CD14-positive monocyte (primary cell): ENCODE data around the gene HOXA13. TPM values are rescaled to one million over a fixed set of nuclear protein-coding genes. Genes with fewer than 3 reads are reported as not detected.
A peak's percentile ranks its signal among the peaks of the same experiment; 100 is the strongest.

ENCODE experiments used
- DNase-seq, 3 donors: peaks; one replicate each; pipeline ENCODE4 v3.0.0-alpha.2; 2011 to 2022
- H2AFZ ChIP-seq: 2 replicates; pipeline ENCODE4 v1.6.0; 2012; ENCODE audit warnings: mild to moderate bottlenecking, low read depth, low read length, inconsistent platforms; ENCODE audit not compliant: insufficient read depth, poor library complexity, severe bottlenecking
- H3K27ac ChIP-seq, 2 donors: 1 replicate in 1 of 2; 2 replicates in 1 of 2; pipeline ENCODE4 v1.5.1; 2012 to 2013; ENCODE audit warnings: low read length in 2 of 2, control low read depth in 1 of 2, inconsistent platforms in 1 of 2, low read depth in 1 of 2, mild to moderate bottlenecking in 1 of 2
- H3K27me3 ChIP-seq, 2 donors: one replicate each; pipeline versions ENCODE4 v1.6.0 to v1.6.1; 2011 to 2013; ENCODE audit warnings: low read length in 2 of 2; ENCODE audit not compliant: control insufficient read depth in 2 of 2, insufficient read depth in 2 of 2
- H3K36me3 ChIP-seq, 2 donors: replicated peaks in 1 of 2; 1 replicate in 1 of 2; 2 replicates in 1 of 2; pipeline versions ENCODE4 v1.5.1 to v1.6.1; 2012 to 2013; ENCODE audit warnings: low read length in 2 of 2, control low read depth in 1 of 2, inconsistent platforms in 1 of 2, mild to moderate bottlenecking in 1 of 2; ENCODE audit not compliant: insufficient read depth in 2 of 2, control insufficient read depth in 1 of 2
- H3K4me1 ChIP-seq, 2 donors: 1 replicate in 1 of 2; 2 replicates in 1 of 2; pipeline versions ENCODE4 v1.5.1 to v1.6.1; 2012 to 2013; ENCODE audit warnings: low read length in 2 of 2, control low read depth in 1 of 2, inconsistent platforms in 1 of 2, mild to moderate bottlenecking in 1 of 2, moderate library complexity in 1 of 2; ENCODE audit not compliant: insufficient read depth in 2 of 2, control insufficient read depth in 1 of 2
- H3K4me2 ChIP-seq: replicated peaks from 2 replicates; pipeline ENCODE3; 2012; ENCODE audit warnings: low read length, moderate library complexity, mild to moderate bottlenecking; ENCODE audit not compliant: poor library complexity, severe bottlenecking; ENCODE audit errors: extremely low read depth
- H3K4me3 ChIP-seq, 3 experiments: fragments of 200-600 bp in 1 of 3; sonication (generic) in 1 of 3; replicated peaks in 1 of 3; 1 replicate in 2 of 3; 2 replicates in 1 of 3; pipeline ENCODE4 v1.5.1; 2011 to 2013; ENCODE audit warnings: low read length in 3 of 3, mild to moderate bottlenecking in 3 of 3, control low read depth in 2 of 3, low read depth in 2 of 3, inconsistent platforms in 1 of 3, moderate library complexity in 1 of 3
- H3K79me2 ChIP-seq: 2 replicates; pipeline ENCODE4 v1.6.0; 2012; ENCODE audit warnings: mild to moderate bottlenecking, control low read depth, inconsistent platforms, low read length, moderate library complexity; ENCODE audit not compliant: insufficient read depth
- H3K9ac ChIP-seq: 2 replicates; pipeline ENCODE4 v1.6.0; 2017; ENCODE audit warnings: low read length, mild to moderate bottlenecking; ENCODE audit not compliant: insufficient read depth, poor library complexity, severe bottlenecking
- H3K9me3 ChIP-seq, 2 donors: replicated peaks in 1 of 2; 1 replicate in 1 of 2; 2 replicates in 1 of 2; pipeline versions ENCODE4 v1.5.1 to v1.6.1; 2012 to 2013; ENCODE audit warnings: low read length in 2 of 2, control low read depth in 1 of 2; ENCODE audit not compliant: control insufficient read depth in 1 of 2, insufficient read depth in 1 of 2
- H4K20me1 ChIP-seq: 2 replicates; pipeline ENCODE4 v1.6.0; 2012; ENCODE audit warnings: mild to moderate bottlenecking, low read length, control low read depth, moderate library complexity; ENCODE audit not compliant: insufficient read depth
- H3K27ac Mint-ChIP-seq, 7 donors: one replicate each; pipeline ENCODE4 v1.8.0; 2020; ENCODE audit warnings: mild to moderate bottlenecking in 7 of 7, mixed read lengths in 7 of 7, moderate library complexity in 6 of 7, inconsistent platforms in 2 of 7
- H3K27me3 Mint-ChIP-seq, 3 donors: one replicate each; pipeline ENCODE4 v1.8.0; 2021 to 2022; ENCODE audit warnings: low read depth in 3 of 3, mild to moderate bottlenecking in 3 of 3, mixed read lengths in 3 of 3, moderate library complexity in 3 of 3, inconsistent platforms in 1 of 3
- H3K36me3 Mint-ChIP-seq, 2 donors: one replicate each; pipeline ENCODE4 v1.8.0; 2020; ENCODE audit warnings: mixed read lengths in 2 of 2, inconsistent platforms in 1 of 2, mild to moderate bottlenecking in 1 of 2
- H3K4me1 Mint-ChIP-seq: one replicate; pipeline ENCODE4 v1.8.0; 2020; ENCODE audit warnings: mild to moderate bottlenecking, mixed read lengths
- H3K4me3 Mint-ChIP-seq, 2 donors: one replicate each; pipeline ENCODE4 v1.8.0; 2020; ENCODE audit warnings: mild to moderate bottlenecking in 2 of 2, mixed read lengths in 2 of 2, moderate library complexity in 1 of 2
- H3K9me3 Mint-ChIP-seq, 7 donors: one replicate each; pipeline ENCODE4 v1.8.0; 2020 to 2022; ENCODE audit warnings: mixed read lengths in 7 of 7, mild to moderate bottlenecking in 6 of 7, moderate library complexity in 6 of 7, inconsistent platforms in 2 of 7
- WGBS: methylation state at CpG from one replicate; pipeline ENCODE4 v1.1.5; 2013; ENCODE audit warnings: missing lambda C conversion rate; ENCODE audit not compliant: insufficient coverage; 5-methylcytosine and 5-hydroxymethylcytosine counted together
- intact Hi-C, 2 donors: fragments of 100-400 bp; cut with micrococcal nuclease; formaldehyde crosslinking; loops; one replicate each; pipeline versions ENCODE4 v1.15.0 to v1.15.1; 2023
- polyA plus RNA-seq, 3 donors: library from polyadenylated mRNA; depleted of rRNA in 1 of 3; unstranded in 2 of 3; stranded (reverse) in 1 of 3; fragments of 300-500 nt in 2 of 3; fragments of >200 nt in 1 of 3; fragmentation: Illumina TruSeq in 2 of 3; gene quantifications; 1 replicate in 2 of 3; 2 replicates in 1 of 3; pipeline ENCODE4 v1.2.3, GENCODE V29; 2012 to 2021
- TF ChIP-seq, protein P1 (sequence below): fragments of 200-600 bp; IDR thresholded peaks from one replicate; pipeline ENCODE4 v1.8.0; 2022; ENCODE audit warnings: antibody characterized with exemption, mild to moderate bottlenecking

The HOXA13 gene
- polyA plus RNA-seq, 3 donors: not detected

DNA sequence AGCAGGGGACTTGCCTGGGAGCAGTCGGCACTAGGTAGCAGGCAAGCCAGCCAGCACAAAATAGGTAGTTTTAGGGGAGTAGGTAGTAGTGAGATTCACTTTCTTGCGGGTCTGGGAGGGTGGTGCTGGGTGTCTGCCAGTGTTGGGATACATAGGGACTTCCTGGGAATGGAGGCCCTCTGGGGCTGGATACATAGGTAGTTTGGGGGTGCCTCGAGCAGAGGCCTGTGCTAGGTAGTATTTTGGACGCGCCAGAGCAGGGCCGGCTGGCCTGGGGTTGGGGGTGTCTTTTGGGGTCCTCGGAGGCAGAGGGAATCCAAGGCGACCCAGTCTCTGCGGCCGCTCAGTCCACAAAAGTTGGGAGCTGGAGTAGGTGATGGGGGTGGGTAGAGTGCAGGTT, 45.5 kb downstream of the HOXA13 start:
- no peak overlapping the region for H2AFZ ChIP-seq
- peaks cover 57 to 60% of the 10 kb centered on the region in 2 donors for H3K4me1 ChIP-seq
- H3K36me3 ChIP-seq: no peaks in the 10 kb centered on the region
- no peak overlapping the region for H3K9ac ChIP-seq
- peaks cover 0 to 68% (median 28%) of the 10 kb centered on the region in 7 donors for H3K9me3 Mint-ChIP-seq
- H3K27ac Mint-ChIP-seq: no peak overlapping the region
- WGBS: 72% methylated on average over 7 of the region's 10 CpGs
- peaks cover 93 to 100% (median 100%) of the 10 kb centered on the region in 3 donors for H3K27me3 Mint-ChIP-seq
- H3K79me2 ChIP-seq: no peaks in the 10 kb centered on the region
- TF ChIP-seq, protein P1, sequence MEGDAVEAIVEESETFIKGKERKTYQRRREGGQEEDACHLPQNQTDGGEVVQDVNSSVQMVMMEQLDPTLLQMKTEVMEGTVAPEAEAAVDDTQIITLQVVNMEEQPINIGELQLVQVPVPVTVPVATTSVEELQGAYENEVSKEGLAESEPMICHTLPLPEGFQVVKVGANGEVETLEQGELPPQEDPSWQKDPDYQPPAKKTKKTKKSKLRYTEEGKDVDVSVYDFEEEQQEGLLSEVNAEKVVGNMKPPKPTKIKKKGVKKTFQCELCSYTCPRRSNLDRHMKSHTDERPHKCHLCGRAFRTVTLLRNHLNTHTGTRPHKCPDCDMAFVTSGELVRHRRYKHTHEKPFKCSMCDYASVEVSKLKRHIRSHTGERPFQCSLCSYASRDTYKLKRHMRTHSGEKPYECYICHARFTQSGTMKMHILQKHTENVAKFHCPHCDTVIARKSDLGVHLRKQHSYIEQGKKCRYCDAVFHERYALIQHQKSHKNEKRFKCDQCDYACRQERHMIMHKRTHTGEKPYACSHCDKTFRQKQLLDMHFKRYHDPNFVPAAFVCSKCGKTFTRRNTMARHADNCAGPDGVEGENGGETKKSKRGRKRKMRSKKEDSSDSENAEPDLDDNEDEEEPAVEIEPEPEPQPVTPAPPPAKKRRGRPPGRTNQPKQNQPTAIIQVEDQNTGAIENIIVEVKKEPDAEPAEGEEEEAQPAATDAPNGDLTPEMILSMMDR: no peak
- peaks cover 4 to 71% of the 10 kb centered on the region in 2 donors for H3K9me3 ChIP-seq
- peak overlapping the region in 1 of 2 donors; percentile 93 for H3K4me3 Mint-ChIP-seq
- no peak overlapping the region for H3K27ac ChIP-seq
- peak overlapping the region; percentile 36 for H3K4me2 ChIP-seq
- H3K36me3 Mint-ChIP-seq: peaks cover 12 to 27% of the 10 kb centered on the region in 2 donors
- H3K27me3 ChIP-seq: peaks cover 94 to 100% of the 10 kb centered on the region in 2 donors
- no peak overlapping the region for H3K4me3 ChIP-seq
- no peak for DNase-seq
- H3K4me1 Mint-ChIP-seq: peaks cover 68% of the 10 kb centered on the region
- intact Hi-C loops: loop anchor here (5.0 kb wide), 2 partner anchors 33 to 1292 kb away; partner anchors contain the start of gene HOXA11 (in 2 of the 2)
- no peaks in the 10 kb centered on the region for H4K20me1 ChIP-seq

DNA sequence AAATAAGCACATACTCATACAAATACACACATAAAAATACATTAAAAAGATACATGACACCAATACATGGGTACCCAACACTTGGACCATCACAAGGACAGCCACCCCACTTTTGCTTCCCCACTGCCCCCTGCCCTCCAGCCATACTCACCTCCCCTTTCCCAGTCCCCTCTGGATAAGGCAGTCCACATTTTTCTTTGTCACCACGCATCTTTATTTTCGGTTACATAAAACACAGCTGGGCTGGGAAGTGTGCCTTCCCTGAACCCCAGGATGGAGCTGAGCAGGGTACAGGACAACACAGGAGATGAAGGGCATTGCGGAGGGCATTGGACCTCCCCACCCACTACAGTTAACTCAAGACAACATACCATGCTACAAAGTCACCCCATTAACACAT, 46.4 kb downstream of the HOXA13 start:
- peaks cover 4 to 67% of the 10 kb centered on the region in 2 donors for H3K9me3 ChIP-seq
- Mint-ChIP-seq H3K4me3 (peak overlapping the region in 1 of 2 donors; percentile 93), H3K4me1 (peaks cover 65% of the 10 kb centered on the region)

More for the DNA sequence above, 46.4 kb downstream of the HOXA13 start:
- no peaks in the 10 kb centered on the region for H3K36me3 ChIP-seq
- no peak overlapping the region for H3K27ac ChIP-seq
- H3K79me2 ChIP-seq: no peaks in the 10 kb centered on the region
- 73% methylated on average over 2 of the region's 3 CpGs for WGBS
- no peak overlapping the region for H3K9ac ChIP-seq
- no peak overlapping the region for H3K27ac Mint-ChIP-seq
- peaks cover 12 to 28% of the 10 kb centered on the region in 2 donors for H3K36me3 Mint-ChIP-seq
- peaks cover 0 to 68% (median 28%) of the 10 kb centered on the region in 7 donors for H3K9me3 Mint-ChIP-seq
- H3K27me3 ChIP-seq: peaks cover 94 to 100% of the 10 kb centered on the region in 2 donors
- TF ChIP-seq, protein P1: no peak
- no peak for DNase-seq
- H3K4me2 ChIP-seq: no peak overlapping the region
- H4K20me1 ChIP-seq: no peaks in the 10 kb centered on the region
- H2AFZ ChIP-seq: no peak overlapping the region
- H3K4me1 ChIP-seq: peaks cover 53 to 59% of the 10 kb centered on the region in 2 donors
- H3K4me3 ChIP-seq: no peak overlapping the region
- intact Hi-C loops: loop anchor here (2.0 to 5.0 kb wide), 3 partner anchors 15 to 1291 kb away; partner anchors contain the start of gene HOXA11 (in 2 of the 2)
- peaks cover 93 to 100% (median 100%) of the 10 kb centered on the region in 3 donors for H3K27me3 Mint-ChIP-seq
